NCI-H82 (cell line): ENCODE results near the gene ARPC1A.
"Not testable (repeated sequence)": the region's sequence is repeated elsewhere in the genome, so short reads cannot be mapped to it uniquely, and the experiment has no call there.

Experiments used
- DNase-seq: peaks from one replicate; lab custom pipeline; 2025; lab: John Stamatoyannopoulos, UW

Gene ARPC1A

GRCh38 chr7:99325592-99326407, at the start of gene ARPC1A:
TSS of gene ARPC1A (plus strand) at chr7:99325898. CDS start at chr7:99333354, 7,456 bp downstream.
- peak; percentile 94 for DNase-seq

GRCh38 chr7:99278180-99278579, 47.5 kb upstream of the ARPC1A start:
- DNase-seq: no peak

DNA sequence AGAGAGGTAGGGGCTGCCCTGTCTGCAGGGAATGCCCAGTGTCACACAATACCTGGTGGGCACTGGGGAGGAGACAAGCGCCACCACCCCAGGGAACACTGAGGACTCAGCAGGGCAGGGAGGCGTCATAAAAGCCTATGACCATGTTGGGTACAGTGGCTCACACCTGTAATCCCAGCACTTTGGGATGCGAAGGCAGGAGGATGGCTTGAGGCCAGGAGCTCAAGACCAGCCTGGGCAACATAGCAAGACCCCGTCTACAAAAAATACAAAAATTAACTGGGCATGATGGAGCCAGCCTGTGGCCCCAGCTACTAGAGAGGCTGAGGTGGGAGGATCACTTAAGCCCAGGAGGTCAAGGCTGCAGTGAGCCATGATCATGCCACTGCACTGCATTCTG, 41.5 kb upstream of the ARPC1A start:
- DNase-seq: not testable (repeated sequence)

DNA sequence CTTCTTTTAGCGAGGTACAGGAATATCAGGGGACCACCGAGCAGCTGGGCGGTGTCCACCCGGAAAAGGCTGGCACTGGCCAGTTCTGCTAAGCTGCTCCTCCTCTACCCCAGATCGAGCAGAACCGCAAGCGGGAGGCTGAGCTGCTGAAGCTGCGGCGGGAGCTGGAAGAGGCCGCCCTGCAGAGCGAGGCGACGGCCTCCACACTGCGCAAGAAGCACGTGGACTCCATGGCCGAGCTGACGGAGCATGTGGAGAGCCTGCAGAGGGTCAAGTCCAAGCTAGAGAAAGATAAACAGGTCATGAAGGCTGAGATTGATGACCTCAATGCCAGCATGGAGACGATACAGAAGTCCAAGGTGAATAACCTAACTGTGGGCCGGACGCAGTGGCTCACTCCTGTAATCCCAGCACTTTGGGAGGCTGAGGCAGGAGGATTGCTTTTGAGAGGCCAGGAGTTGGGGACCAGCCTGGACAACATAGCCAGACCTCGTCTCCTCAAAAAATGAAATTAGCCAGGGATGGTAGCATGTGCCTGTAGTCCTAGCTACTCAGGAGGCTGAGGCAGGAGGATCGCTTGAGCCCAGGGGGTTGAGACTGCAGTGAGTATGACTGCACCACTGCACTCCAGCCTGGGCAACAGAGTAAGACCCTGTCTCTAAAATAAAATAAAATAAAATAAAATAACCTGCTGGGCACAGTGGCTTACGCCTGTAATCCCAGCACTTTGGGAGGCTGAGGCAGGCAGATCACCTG, 37.7 kb upstream of the ARPC1A start:
- no peak for DNase-seq

GRCh38 chr7:99289185-99289584, 36.5 kb upstream of the ARPC1A start:
- DNase-seq: no peak

DNA sequence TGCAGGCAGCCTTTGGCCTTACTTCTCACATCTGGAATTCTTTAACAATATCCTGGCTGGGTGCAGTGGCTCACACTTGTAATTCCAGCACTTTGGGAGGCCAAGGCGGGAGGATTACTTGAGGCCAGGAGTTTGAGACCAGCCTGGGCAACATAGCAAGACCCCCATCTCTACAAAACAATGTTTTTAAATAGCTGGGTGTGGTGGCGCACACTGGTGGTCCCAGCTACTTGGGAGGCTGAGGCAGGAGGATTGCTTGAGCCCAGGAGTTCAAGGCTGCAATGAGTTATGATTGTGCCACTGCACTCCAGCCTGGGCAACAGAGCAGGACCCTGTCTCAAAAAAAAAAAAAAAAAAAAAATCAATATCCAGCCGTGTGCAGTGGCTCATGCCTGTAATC, 35.5 kb upstream of the ARPC1A start:
- not testable (repeated sequence) for DNase-seq

- peak; percentile 19 for DNase-seq
Measured at GRCh38 chr7:99290980-99291607, 34.6 kb upstream of the ARPC1A start.

GRCh38 chr7:99292127-99292526, 33.6 kb upstream of the ARPC1A start:
- DNase-seq: no peak

- no peak for DNase-seq
Measured at GRCh38 chr7:99293167-99293566, 32.5 kb upstream of the ARPC1A start.

- DNase-seq: no peak
Measured at GRCh38 chr7:99293650-99294049, 32.0 kb upstream of the ARPC1A start.

- no peak for DNase-seq
Measured at GRCh38 chr7:99296471-99296870, 29.2 kb upstream of the ARPC1A start.

- no peak for DNase-seq
Measured at GRCh38 chr7:99301496-99301895, 24.2 kb upstream of the ARPC1A start.

DNA sequence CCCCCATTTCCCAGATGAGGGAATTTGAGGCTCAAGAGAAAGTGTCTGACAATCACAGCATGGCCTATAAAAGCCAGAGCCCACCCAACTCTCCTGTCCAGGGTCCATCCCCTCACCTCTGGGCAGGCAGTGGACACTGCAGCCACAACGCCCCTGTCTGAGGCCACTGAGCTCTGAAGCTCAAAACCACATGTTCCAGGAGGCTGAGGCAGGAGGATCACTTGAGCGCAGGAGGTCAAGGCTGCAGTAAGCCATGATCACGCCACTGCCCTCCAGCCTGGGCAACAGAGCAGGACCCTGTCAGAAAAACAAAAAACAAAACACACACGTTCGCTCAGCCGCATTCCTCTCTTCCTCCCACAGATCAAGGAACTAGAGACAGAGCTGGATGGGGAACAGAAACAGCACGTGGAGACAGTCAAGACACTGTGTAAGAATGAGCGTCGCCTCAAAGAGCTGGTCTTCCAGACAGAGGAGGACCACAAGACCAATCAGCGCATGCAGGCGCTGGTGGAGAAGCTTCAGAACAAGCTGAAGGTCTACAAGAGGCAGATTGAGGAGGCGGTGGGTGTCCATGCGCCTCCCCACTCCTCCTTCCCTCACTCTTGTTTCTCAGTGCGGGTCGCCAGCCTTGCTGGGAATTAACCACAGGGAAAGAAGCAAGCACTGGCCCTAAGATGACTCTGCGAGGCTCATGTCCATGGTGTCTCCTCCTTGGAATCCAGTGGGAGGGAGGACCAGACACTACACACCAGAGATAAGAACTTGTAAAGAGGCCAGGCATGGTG, 20.0 kb upstream of the ARPC1A start:
- no peak for DNase-seq

- DNase-seq: no peak
Measured at GRCh38 chr7:99308461-99309074, 17.1 kb upstream of the ARPC1A start.

DNA sequence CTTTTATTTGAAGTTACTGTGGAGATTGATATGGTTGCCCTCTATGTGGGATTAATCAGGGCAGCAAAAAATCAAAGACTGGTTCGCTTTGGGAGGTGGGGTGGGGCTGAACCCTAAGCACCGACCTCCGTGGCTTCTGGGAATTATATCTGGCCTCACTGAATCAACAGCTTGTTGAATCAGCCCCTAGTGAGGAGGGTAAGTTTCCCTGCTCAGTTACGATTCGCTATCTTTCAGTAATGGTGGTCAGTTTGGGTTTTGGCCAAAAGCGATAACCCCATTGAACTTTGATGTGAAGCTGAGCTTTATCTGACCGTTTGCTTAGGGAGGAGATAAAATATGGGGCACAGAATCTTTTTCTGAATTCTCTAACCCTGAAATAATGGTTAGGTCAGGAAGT, 16.6 kb upstream of the ARPC1A start:
- no peak for DNase-seq

DNA sequence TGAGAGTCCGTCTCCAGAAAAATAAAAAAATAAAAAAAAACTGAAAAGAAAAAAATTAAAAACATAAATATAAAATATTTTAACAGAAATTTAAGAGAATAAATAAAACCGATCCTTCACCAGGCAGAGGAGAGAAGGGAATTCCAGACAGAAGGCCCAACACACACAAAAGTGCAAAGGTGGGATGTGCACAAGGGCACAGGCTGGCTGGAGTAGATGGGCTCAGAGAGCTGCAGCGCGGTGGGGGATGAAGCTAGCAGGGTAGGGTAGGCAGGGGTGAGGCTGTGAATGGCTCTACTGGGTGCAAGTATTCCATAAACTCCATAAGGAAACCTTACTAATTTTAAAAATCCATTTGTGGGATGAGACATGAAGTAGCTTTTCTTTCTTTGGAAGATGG, 15.7 kb upstream of the ARPC1A start:
- no peak for DNase-seq

GRCh38 chr7:99311702-99312101, 14.0 kb upstream of the ARPC1A start:
- DNase-seq: no peak

DNA sequence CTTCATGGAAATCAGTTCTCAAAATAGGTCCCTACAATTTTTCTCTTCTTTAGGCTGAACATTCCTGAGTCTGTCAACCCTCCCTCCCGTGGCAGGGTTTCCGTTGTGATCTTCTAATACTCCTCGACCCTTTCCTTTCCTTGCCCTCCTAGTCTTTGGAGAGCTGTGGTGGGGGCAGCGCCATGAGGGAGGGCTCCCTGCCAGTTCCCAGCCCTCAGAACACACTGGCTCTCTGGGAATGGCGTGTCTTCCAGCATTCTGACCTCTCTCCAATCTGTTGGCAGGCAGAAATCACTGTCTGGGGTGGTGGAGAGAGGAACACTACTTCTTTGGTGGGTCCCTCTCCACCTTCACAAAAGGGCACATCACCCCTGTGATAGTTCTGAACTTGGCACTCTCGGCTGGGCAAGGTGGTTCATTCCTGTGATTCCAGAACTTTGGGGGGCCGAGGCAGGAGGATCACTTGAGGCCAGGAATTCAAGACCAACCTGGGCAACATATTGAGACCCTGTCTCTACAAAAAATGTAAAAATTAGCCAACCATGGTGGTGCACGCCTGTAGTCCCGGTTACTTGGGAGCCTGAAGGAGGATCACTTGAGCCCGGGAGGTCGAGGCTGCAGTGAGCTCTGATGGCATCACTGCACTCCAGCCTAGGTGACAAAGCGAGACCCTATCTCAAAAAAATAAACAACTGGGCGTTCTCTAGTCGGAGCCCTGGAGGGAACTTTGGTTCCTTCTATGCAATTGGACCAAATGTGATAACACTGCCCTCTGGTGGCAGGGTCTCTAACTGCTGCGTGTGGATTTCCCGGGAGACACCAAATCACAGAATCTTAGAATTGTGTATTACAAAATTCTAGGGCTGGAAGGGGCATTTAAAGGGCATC, 13.1 kb upstream of the ARPC1A start:
- peak; percentile 74 for DNase-seq

DNA sequence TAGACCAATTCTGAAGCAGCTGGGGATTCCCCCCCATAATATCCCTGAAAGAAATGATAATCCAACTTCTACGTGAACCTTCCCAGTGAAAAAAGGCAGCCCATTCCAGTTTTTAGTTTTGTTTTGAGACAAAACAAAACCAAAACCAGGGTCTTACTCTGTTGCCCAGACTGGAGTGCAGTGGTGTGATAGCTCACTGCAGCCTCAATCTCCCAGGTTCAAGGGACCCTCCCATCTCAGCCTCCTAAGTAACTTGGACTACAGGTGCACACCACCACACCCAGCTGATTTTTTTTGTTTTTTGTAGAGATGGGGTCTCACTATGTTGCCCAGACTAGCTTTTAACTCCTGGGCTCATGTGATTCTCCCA, 12.5 kb upstream of the ARPC1A start:
- no peak for DNase-seq

DNA sequence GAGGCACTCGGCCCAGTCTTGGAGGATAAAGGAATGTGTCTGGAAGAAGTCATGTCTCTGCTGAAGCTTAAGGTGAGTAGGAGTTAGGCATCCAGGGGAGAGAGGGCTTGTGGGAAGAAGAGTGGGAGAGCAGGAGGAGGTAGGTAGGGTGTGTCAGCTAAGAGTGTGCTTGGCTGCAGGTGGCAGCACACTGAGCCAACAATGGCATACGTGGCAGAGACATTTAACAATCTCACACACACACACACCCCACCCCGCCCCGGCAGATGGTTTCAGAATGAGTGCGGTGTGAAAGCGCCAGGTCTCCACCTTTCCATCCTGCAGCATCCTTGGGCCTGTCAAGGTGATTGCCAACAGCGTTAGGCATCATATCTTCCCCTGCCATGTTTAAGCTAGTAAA, 11.2 kb upstream of the ARPC1A start:
- no peak for DNase-seq

- no peak for DNase-seq
Measured at GRCh38 chr7:99320371-99320770, 5.3 kb upstream of the ARPC1A start.
